Skeletal muscle satellite cell (primary cell): ENCODE data around the gene TBX6.

Source experiments
- H3K27me3 ChIP-seq: 2 replicates; pipeline ENCODE4 v1.7.0; 2013; ENCODE audit warnings: low read length; ENCODE audit not compliant: control insufficient read depth, insufficient read depth
- H3K36me3 ChIP-seq: 2 replicates; pipeline ENCODE4 v1.7.0; 2013; ENCODE audit warnings: mild to moderate bottlenecking, control low read depth, low read length; ENCODE audit not compliant: insufficient read depth
- H3K4me1 ChIP-seq: 2 replicates; pipeline ENCODE4 v1.7.0; 2013; ENCODE audit warnings: low read length; ENCODE audit not compliant: control insufficient read depth, insufficient read depth
- H3K4me2 ChIP-seq: 2 replicates; pipeline ENCODE4 v1.7.0; 2013; ENCODE audit warnings: mild to moderate bottlenecking, low read length
- H3K4me3 ChIP-seq: 2 replicates; pipeline ENCODE4 v1.7.0; 2013; ENCODE audit warnings: low read length
- H3K9ac ChIP-seq: 2 replicates; pipeline ENCODE4 v1.7.0; 2013; ENCODE audit warnings: mild to moderate bottlenecking, low read depth, low read length, moderate library complexity
- H3K9me3 ChIP-seq: replicated peaks from 2 replicates; pipeline ENCODE4 v1.7.0; 2013; ENCODE audit warnings: mild to moderate bottlenecking, control low read depth, low read length

Gene TBX6

DNA sequence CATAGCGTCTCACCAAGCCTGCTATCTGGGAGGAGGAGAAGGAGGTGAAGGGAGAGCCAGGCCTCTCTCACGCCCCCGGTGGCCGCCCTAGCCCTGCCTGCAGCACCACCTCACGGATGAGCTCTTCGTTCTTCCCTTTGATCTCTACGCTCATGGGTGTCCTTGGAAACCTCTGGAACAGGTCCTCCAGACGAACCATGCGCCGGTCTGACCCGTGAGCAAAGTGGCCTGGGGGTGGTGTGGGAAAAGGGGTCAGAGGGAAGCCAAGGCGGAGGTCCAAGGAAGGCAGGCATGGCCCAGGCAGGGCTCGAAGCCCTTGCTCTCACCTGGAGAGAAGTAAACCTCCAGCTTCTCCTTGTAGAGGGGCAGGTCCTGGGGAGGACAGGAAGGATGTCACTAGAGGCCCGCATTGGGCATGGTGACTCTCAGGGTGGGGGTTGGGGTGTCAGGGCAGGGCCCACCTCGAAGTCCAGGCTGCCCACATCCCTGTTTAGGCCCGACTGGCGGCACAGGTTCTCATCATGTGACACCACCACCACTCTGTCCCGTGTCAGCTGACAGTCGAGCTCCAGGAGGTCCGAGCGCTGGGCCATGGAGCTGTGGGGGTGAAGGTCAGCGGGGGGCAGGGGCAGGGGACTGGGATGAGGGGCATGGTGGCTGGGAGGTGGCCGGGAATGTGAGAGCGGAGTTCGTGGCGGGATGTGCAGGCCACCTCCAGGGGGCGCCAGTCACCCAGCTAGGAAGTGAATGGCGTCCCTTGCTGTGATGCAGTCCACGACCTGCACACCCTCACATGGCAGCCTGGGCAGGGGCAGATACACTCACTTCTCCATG is 20.7 kb upstream of the TBX6 start:
- Histone ChIP-seq H3K9ac (no peak overlapping the region), H3K4me2 (no peak overlapping the region), H3K36me3 (peaks cover 47% of the 10 kb centered on the region), H3K4me1 (peaks cover 21% of the 10 kb centered on the region), H3K9me3 (no peaks in the 10 kb centered on the region), H3K27me3 (no peaks in the 10 kb centered on the region), H3K4me3 (no peak overlapping the region)

GRCh38 chr16:30110661-30111060 is 18.9 kb upstream of the TBX6 start:
- Histone ChIP-seq H3K9me3 (no peaks in the 10 kb centered on the region), H3K4me3 (no peak overlapping the region), H3K4me1 (peaks cover 21% of the 10 kb centered on the region), H3K9ac (no peak overlapping the region), H3K27me3 (no peaks in the 10 kb centered on the region), H3K4me2 (no peak overlapping the region), H3K36me3 (peaks cover 44% of the 10 kb centered on the region)

- Histone ChIP-seq H3K4me3 (no peak overlapping the region), H3K4me1 (peaks cover 8% of the 10 kb centered on the region), H3K36me3 (peaks cover 51% of the 10 kb centered on the region), H3K27me3 (no peaks in the 10 kb centered on the region), H3K4me2 (no peak overlapping the region), H3K9ac (no peak overlapping the region), H3K9me3 (no peaks in the 10 kb centered on the region)
These were observed 16.5 kb upstream of the TBX6 start for GRCh38 chr16:30108059-30108850.

GRCh38 chr16:30104492-30104891 is 12.8 kb upstream of the TBX6 start:
- no peak overlapping the region for H3K4me3 ChIP-seq
- H3K4me2 ChIP-seq, result no peak overlapping the region
- H3K9ac ChIP-seq, result no peak overlapping the region
- H3K27me3 ChIP-seq, result no peaks in the 10 kb centered on the region
- H3K4me1 ChIP-seq, result no peaks in the 10 kb centered on the region
- H3K9me3 ChIP-seq, result no peaks in the 10 kb centered on the region
- H3K36me3 ChIP-seq, result peaks cover 28% of the 10 kb centered on the region

DNA sequence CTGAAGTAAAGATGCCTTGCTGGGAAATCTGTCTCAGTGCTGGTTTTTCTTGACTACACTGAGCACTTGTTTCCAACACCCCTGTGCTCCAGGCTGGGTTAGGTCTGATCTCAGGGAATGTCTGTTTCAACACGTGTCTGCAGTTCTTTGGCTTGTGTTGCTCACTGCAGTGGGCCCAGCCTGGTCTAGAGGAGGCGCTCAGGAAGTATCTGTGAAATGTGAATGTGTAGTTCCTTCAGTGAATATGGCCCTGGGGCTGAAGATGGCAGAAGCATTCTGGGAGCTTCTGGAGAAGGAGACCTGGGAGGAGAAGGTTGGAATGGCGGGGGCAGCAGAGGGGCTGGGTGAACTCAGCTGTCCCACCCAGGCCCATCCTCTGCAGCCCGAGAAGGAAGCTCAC is 12.4 kb upstream of the TBX6 start:
- Histone ChIP-seq H3K4me1 (no peaks in the 10 kb centered on the region), H3K36me3 (peaks cover 28% of the 10 kb centered on the region), H3K9me3 (no peaks in the 10 kb centered on the region), H3K4me2 (no peak overlapping the region), H3K27me3 (no peaks in the 10 kb centered on the region), H3K9ac (no peak overlapping the region), H3K4me3 (no peak overlapping the region)

DNA sequence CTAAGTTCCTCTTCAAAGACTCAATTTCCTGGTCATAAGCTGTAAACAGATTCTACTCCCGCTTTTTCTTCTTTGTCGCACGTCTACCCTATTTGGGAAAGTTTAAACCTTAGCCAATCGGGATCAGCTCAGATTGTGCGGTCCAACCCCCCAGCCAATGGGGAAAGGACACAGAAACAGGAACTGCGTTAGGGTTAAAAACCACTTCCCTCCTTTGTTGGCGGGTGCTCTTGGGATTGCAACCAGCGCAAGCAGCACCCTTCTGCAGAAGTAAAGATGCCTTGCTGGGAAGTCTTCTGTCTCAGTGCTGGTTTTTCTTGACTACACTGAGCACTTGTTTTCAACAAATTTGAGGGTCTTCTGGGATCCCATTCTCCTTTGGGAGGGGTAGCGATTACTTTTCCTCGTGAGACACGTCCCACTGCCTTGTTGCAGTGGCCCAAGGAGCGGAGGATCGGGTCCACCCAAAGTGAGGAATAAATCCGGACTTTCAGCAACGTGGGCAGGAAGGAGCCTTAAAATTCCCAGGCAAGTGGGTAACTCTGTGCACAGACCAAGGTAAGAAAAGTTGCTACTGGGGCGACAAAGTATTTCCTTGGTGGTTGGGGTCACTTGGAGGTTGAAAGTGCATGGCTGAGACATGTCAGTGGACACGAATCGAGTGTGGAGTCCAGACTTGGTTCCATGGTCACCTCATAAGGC is 5.3 kb upstream of the TBX6 start:
- peak overlapping the region; percentile 66 for H3K4me3 ChIP-seq
- peak overlapping the region; percentile 84 for H3K9ac ChIP-seq
- peaks cover 9% of the 10 kb centered on the region for H3K36me3 ChIP-seq
- H3K4me2 ChIP-seq, result peak overlapping the region; percentile 83
- H3K9me3 ChIP-seq, result peaks cover 13% of the 10 kb centered on the region
- no peaks in the 10 kb centered on the region for H3K27me3 ChIP-seq
- H3K4me1 ChIP-seq, result peaks cover 24% of the 10 kb centered on the region

DNA sequence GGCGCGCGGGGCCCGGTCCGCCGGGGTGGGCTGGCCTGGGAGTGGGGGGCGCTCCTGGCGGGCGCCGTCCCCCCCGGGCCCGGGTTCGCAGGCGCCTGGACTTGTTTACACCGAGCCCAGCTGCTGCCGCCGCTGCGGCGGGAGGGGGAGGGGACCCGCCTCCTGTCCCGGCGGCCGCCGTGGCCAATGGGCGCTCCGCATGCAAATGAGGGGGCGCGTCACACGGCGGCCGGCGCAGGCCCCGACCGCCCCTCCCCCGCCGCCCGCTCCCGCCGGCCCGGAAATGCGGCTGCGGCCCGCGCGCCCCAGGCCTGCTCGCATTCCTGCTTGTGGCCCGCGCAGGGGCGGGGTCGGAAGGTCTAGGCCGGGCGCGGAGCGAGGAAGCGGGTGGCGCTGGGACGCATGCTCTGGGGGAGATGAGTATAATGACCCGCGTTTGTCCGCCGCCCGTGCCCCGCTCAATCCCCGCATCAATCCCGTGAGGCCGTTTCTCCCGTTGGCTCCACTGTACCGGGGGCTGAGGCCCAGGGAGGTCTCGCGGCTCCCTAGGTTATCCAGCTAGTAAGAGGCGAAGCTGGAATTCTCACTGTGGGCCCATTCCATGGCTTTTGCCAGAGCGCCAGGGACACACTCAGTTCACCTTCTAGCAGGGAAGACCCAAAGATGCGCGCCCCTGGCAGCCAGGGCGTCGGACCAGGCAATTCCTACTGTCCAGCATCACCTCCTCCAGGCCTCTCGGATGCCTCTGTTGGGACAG is 4.6 kb upstream of the TBX6 start, which contains the start of gene YPEL3:
Gene YPEL3, minus strand, starts transcription at position 109 of the 757 bp plus-strand sequence. CDS start 731 bp downstream, outside the sequence.
- H3K36me3 ChIP-seq, result peaks cover 9% of the 10 kb centered on the region
- H3K4me2 ChIP-seq, result peak within 1 kb of the TSS; percentile 96
- peak within 1 kb of the TSS; percentile 76 for H3K4me3 ChIP-seq
- H3K27me3 ChIP-seq, result no peaks in the 10 kb centered on the region
- H3K9me3 ChIP-seq, result peaks cover 13% of the 10 kb centered on the region
- peaks cover 30% of the 10 kb centered on the region for H3K4me1 ChIP-seq
- peak within 1 kb of the TSS; percentile 84 for H3K9ac ChIP-seq

DNA sequence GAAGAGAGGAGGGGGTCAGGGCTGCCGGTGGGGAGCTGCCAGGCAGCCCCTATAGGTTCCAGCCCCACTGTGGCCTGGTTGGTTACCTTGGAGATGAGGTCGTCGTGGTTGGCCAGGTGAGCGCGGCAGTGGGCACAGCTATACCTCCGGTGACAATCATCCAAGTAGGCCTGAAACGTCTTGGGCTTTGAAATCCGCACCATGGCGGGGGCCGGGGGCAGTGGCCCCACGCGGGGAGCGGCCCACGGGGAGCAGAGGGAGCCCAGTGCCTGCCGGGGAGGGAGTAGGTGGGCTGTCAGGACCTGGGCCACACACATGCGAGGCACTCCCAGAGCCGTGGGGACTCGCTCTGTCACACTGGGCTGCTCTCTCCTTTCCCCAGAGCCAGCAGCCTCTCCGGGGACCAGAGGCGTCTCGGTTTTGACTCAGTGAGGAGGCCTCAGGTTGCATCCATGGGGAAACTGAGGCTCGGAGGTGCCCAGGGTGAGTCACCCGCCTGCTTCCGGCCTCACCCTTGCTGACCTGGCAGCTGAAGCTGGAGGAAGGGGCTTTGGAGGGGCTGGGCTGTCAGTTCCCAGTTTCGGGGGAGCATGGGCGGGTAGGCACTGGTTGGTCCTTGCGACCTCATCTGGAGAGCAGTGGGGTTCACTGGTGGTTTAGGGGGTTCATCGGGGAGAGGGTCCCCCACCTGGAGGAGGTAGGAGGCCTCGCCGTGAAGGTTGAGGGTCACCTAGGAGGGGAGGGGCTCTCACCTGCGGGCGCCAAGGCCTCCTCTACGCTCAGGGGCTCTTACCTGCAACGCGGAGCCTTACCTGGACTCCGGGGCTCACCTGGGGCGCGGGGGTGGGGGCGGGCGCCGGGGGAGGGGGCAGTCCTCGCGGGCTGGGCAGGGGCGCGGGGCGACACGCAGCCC is 3.7 kb upstream of the TBX6 start:
- Histone ChIP-seq H3K4me1 (peaks cover 34% of the 10 kb centered on the region), H3K9ac (peak overlapping the region; percentile 74), H3K9me3 (peaks cover 13% of the 10 kb centered on the region), H3K36me3 (peaks cover 9% of the 10 kb centered on the region), H3K4me2 (peak overlapping the region; percentile 96), H3K27me3 (no peaks in the 10 kb centered on the region), H3K4me3 (peak overlapping the region; percentile 76)

GRCh38 chr16:30094541-30095165 is 2.9 kb upstream of the TBX6 start:
- H3K4me3 ChIP-seq, result peak overlapping the region; percentile 76
- H3K9ac ChIP-seq, result peak overlapping the region; percentile 74
- H3K4me2 ChIP-seq, result peak overlapping the region; percentile 96
- no peaks in the 10 kb centered on the region for H3K27me3 ChIP-seq
- peaks cover 41% of the 10 kb centered on the region for H3K4me1 ChIP-seq
- peaks cover 9% of the 10 kb centered on the region for H3K36me3 ChIP-seq
- H3K9me3 ChIP-seq, result peaks cover 13% of the 10 kb centered on the region
